ENCODE data around the gene NFILZ.

Gene NFILZ

GRCh38 chr19:8600064-8600463 lies 30.4 kb upstream of the NFILZ start:
- H3K9me2 ChIP-seq (replicated peaks; ENCODE audit: control insufficient read depth, low read length): no peaks in the 10 kb centered on the region

DNA sequence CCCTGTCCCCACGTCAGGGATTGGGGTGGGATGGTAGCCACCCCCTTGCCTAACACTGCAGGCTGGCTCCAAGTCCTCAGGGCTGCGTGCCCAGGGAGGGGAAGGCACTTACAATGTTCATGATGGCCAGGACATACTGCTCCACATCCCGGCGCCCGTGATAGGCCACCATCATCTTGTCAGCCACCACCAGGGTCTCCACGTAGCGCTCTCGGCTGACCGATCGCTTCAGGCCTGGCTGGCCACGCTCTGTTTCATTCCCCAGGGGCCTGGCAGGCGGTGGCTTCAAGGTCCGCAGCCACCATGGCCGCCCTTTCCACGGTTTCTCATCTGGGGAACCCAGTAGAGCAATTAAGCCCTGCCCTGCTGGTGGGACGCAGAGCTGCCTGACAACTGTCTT lies 29.6 kb upstream of the NFILZ start:
- no peak overlapping the region for H3K4me2 ChIP-seq (ENCODE audit: low read length)
- no peaks in the 10 kb centered on the region for H3K27me3 ChIP-seq (ENCODE audit: control insufficient read depth, low read length)
- H3K4me3 ChIP-seq (ENCODE audit: low read length): no peak overlapping the region
- no peaks in the 10 kb centered on the region for H4K20me1 ChIP-seq (ENCODE audit: control insufficient read depth, insufficient read depth, low read depth, low read length)
- no peaks in the 10 kb centered on the region for H3K4me1 ChIP-seq (ENCODE audit: control insufficient read depth, low read length)
- TF ChIP-seq CTCF (IDR thresholded peaks at IDR 0.05; ENCODE audit: low read depth, low read length, poor library complexity, severe bottlenecking) (no peak), EZH2phosphoT487 (IDR thresholded peaks at IDR 0.05; ENCODE audit: borderline replicate concordance, low read length) (no peak)
- no peaks in the 10 kb centered on the region for H3K9me2 ChIP-seq (replicated peaks; ENCODE audit: control insufficient read depth, low read length)
- H3K36me3 ChIP-seq (ENCODE audit: control insufficient read depth, low read length): no peaks in the 10 kb centered on the region
- H3K9me3 ChIP-seq (ENCODE audit: control insufficient read depth, insufficient read depth, low read length): peaks cover 4% of the 10 kb centered on the region; the same call in 1 of the 2 replicates
- no peaks in the 10 kb centered on the region for H3K79me2 ChIP-seq (ENCODE audit: control insufficient read depth, low read length)
- H3K27ac ChIP-seq (ENCODE audit: low read depth, low read length): no peak overlapping the region
- no peaks in the 10 kb centered on the region for H3F3A ChIP-seq (ENCODE audit: control insufficient read depth, insufficient read depth)

More at GRCh38 chr19:8600064-8600463, 30.4 kb upstream of the NFILZ start:
- Histone ChIP-seq H3K9me3 (ENCODE audit: control insufficient read depth, insufficient read depth, low read length) (peaks cover 4% of the 10 kb centered on the region; the same call in 1 of the 2 replicates), H3K27me3 (ENCODE audit: control insufficient read depth, low read length) (no peaks in the 10 kb centered on the region), H3K4me2 (ENCODE audit: low read length) (no peak overlapping the region), H3K27ac (ENCODE audit: low read depth, low read length) (no peak overlapping the region), H3F3A (ENCODE audit: control insufficient read depth, insufficient read depth) (no peaks in the 10 kb centered on the region), H4K20me1 (ENCODE audit: control insufficient read depth, insufficient read depth, low read depth, low read length) (no peaks in the 10 kb centered on the region), H3K36me3 (ENCODE audit: control insufficient read depth, low read length) (no peaks in the 10 kb centered on the region), H3K4me1 (ENCODE audit: control insufficient read depth, low read length) (no peaks in the 10 kb centered on the region), H3K79me2 (ENCODE audit: control insufficient read depth, low read length) (no peaks in the 10 kb centered on the region), H3K4me3 (ENCODE audit: low read length) (no peak overlapping the region)
- TF ChIP-seq EZH2phosphoT487 (IDR thresholded peaks at IDR 0.05; ENCODE audit: borderline replicate concordance, low read length) (no peak), CTCF (IDR thresholded peaks at IDR 0.05; ENCODE audit: low read depth, low read length, poor library complexity, severe bottlenecking) (no peak)

DNA sequence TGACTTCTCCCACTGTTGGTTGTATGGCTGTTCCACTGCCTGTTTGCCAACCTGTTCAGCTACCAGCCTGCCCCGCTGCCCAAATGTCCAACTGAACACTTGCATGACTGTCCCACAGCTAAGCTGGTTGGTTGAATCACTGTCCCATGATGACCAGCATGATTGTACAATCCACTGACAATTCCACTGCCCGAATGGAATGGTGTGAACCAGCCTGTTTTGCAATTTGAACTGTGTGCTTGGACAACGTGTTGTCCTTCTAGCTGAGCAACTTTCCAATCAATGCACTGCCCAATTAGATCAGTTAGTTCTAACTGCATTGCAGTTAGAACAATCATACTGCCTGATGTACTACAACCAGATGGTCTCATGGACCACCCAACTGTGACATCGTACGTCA lies 28.6 kb upstream of the NFILZ start:
- TF ChIP-seq CTCF (IDR thresholded peaks at IDR 0.05; ENCODE audit: low read depth, low read length, poor library complexity, severe bottlenecking): no peak
- TF ChIP-seq EZH2phosphoT487 (IDR thresholded peaks at IDR 0.05; ENCODE audit: borderline replicate concordance, low read length): no peak

More for the DNA sequence above, 28.6 kb upstream of the NFILZ start:
- H3F3A ChIP-seq (ENCODE audit: control insufficient read depth, insufficient read depth): no peaks in the 10 kb centered on the region
- H3K79me2 ChIP-seq (ENCODE audit: control insufficient read depth, low read length): no peaks in the 10 kb centered on the region
- H3K9me3 ChIP-seq (ENCODE audit: control insufficient read depth, insufficient read depth, low read length): peaks cover 4% of the 10 kb centered on the region; the same call in 1 of the 2 replicates
- H3K27me3 ChIP-seq (ENCODE audit: control insufficient read depth, low read length): no peaks in the 10 kb centered on the region
- no peaks in the 10 kb centered on the region for H3K9me2 ChIP-seq (replicated peaks; ENCODE audit: control insufficient read depth, low read length)
- no peaks in the 10 kb centered on the region for H3K4me1 ChIP-seq (ENCODE audit: control insufficient read depth, low read length)
- H3K36me3 ChIP-seq (ENCODE audit: control insufficient read depth, low read length): no peaks in the 10 kb centered on the region
- no peak overlapping the region for H3K4me3 ChIP-seq (ENCODE audit: low read length)
- no peak overlapping the region for H3K27ac ChIP-seq (ENCODE audit: low read depth, low read length)
- H4K20me1 ChIP-seq (ENCODE audit: control insufficient read depth, insufficient read depth, low read depth, low read length): no peaks in the 10 kb centered on the region
- no peak overlapping the region for H3K4me2 ChIP-seq (ENCODE audit: low read length)
